Epithelial cell of esophagus (primary cell): Measurements from ENCODE around the gene PFN3.

Experiments used
- DNase-seq: peaks from one replicate; pipeline ENCODE4 v3.0.0; 2010; ENCODE audit warnings: low read depth
- H3K4me3 ChIP-seq: 2 replicates; pipeline ENCODE4 v1.5.1; 2011; ENCODE audit warnings: mild to moderate bottlenecking, low read length, control low read depth
- TF ChIP-seq, protein P1 (sequence below): IDR thresholded peaks from 2 replicates; pipeline ENCODE4 v1.5.1; 2011; ENCODE audit warnings: low read depth, mild to moderate bottlenecking, low read length, control low read depth, inconsistent platforms; ENCODE audit not compliant: insufficient read depth; ENCODE audit errors: missing control alignments

PFN3 gene

DNA sequence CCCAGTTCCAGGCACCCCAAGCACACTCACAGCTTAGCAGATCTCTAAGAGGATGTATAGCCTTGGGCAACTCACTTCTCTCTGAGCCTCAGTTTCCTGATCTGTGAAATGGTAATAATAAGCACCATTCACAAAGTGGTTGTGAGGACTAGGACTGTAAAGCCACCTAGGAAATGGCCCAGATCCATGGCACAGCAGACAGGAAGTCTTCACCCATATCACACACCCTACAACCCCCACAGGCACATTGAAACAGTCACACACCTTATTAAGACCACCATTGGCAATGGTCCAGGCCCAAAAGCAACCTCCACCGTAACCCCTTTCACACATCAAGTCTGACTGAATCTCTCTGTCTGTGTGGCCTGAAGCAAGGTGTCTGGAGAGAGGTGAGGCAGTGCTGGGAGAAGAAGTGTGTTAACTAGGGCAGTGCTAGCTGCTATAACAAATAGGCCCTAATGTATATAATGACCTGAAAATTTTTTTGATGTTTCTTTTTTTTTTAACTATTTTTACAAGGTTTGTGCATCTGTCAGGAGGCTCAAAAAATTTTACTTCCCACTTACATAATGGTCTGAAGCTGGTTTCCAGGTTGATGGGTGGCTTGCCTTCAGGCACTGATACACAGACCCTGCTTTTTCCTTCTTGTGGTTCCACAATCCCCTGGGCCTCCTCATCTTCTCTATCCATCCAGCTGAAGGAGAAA is 45.1 kb downstream of the PFN3 start:
- no peak overlapping the region for H3K4me3 ChIP-seq
- TF ChIP-seq, protein P1, sequence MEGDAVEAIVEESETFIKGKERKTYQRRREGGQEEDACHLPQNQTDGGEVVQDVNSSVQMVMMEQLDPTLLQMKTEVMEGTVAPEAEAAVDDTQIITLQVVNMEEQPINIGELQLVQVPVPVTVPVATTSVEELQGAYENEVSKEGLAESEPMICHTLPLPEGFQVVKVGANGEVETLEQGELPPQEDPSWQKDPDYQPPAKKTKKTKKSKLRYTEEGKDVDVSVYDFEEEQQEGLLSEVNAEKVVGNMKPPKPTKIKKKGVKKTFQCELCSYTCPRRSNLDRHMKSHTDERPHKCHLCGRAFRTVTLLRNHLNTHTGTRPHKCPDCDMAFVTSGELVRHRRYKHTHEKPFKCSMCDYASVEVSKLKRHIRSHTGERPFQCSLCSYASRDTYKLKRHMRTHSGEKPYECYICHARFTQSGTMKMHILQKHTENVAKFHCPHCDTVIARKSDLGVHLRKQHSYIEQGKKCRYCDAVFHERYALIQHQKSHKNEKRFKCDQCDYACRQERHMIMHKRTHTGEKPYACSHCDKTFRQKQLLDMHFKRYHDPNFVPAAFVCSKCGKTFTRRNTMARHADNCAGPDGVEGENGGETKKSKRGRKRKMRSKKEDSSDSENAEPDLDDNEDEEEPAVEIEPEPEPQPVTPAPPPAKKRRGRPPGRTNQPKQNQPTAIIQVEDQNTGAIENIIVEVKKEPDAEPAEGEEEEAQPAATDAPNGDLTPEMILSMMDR: no peak
- no peak for DNase-seq

DNA sequence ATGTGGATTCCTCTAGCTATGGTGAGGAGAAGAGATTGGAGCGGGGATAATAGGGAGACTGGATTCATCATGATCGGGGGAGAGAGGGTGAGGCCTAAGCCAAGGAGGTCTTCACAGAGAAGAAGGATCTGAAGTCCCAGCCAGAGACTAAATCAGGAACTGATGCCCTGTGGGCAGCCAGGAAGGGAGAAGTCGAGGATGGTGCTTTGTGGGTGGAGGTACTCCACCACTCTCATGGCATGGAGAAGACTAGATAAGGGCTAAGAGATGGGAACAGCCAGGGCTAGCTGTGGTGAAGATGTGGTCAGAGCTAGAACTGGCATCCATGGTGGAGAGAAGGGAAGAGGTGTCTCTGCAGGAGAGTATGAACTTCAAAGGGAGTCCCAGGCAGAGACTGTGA is 45.8 kb downstream of the PFN3 start:
- H3K4me3 ChIP-seq: no peak overlapping the region
- no peak for DNase-seq
- TF ChIP-seq, protein P1: no peak

DNA sequence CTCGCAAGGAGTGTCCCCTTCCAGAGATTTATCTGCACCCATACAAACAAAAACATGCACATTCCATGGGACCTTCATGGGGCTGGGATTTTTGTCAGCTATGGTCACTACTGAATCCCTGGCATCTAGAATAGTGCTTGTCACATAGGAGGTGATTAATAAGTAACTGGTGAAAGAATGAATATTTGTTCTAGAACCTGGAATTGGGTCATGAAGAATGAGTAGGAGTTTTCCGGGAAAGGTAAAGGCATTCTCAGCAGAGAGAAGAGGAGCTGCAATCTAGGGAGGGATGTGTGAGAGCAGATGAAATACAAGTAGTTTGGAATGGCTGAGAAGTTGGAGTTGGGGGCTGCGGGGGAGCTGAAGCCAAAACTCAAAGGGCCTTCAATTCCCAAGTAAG is 46.2 kb downstream of the PFN3 start:
- H3K4me3 ChIP-seq: no peak overlapping the region
- DNase-seq: no peak
- TF ChIP-seq, protein P1: no peak

DNA sequence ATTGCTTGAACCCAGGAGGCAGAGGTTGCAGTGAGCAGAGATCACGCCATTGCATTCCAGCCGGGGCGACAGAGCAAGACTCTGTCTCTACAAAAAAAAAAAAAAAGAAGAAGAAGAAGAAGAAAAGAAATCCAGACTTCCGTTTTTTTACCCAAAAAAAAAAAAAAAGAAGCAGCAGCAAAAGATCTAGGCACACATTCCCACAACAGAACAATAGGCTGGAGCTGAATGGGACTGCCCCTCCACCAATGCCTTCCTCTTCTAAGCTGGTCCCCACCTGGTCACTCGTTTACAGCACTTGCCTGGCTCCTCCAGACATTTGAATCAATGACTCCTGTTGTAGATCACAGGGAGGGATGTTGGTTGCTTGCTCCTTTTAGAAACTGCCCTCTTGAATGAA is 47.4 kb downstream of the PFN3 start:
- TF ChIP-seq, protein P1: no peak
- H3K4me3 ChIP-seq: no peak overlapping the region
- no peak for DNase-seq

DNA sequence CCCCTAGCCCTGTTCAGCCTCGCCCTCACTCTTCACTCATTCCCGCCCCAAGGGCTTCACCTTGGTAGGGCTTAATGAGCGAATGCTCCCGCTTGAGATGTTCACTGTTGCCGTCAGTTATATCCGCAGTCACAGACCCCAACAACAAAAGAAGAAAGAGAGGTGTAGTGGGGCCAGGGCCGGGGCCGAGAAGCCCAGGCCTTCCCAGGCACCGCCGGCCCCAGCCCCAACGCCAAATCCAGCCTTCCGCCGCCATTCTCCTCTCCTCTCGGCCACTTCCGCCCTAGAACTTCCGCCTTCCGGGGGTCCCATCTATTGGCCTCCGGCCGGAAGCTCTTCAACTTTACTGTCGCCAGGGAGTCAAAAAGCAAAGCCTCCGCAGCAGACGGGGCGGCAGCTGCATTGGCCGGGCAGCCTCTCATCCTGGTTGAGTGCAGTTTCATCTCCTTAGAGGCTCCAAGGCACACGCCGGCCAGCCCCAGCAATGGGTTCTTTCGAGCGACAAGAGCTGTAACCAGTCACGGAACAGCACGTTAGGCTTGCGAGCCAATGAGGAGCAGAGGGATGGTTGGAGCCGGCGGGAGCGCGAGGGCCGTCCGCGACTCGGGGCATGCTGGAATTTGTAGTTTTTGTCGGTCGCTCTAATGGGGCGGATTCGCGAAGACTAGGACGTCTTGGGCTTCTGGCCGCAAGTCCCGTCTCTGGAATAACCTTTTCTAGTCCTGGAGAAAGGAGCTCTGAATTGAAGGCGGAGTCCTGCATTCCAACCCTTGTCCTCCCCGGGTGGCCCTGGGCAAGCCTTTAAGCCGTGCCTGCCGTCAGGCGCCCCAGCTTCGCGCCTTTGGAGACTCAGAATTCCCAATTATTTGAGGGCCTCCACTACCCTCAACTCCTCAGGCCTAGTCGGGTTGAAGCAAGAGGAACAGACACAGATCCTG is 48.8 kb downstream of the PFN3 start, which contains the start of gene LMAN2:
Gene LMAN2 (minus strand): TSS at position 277 of the 938 bp plus-strand sequence. CDS start 21 bp downstream, at position 256.
- peak; percentile 96 for DNase-seq
- H3K4me3 ChIP-seq: peak within 1 kb of the TSS; percentile 91
- TF ChIP-seq, protein P1: no peak

DNA sequence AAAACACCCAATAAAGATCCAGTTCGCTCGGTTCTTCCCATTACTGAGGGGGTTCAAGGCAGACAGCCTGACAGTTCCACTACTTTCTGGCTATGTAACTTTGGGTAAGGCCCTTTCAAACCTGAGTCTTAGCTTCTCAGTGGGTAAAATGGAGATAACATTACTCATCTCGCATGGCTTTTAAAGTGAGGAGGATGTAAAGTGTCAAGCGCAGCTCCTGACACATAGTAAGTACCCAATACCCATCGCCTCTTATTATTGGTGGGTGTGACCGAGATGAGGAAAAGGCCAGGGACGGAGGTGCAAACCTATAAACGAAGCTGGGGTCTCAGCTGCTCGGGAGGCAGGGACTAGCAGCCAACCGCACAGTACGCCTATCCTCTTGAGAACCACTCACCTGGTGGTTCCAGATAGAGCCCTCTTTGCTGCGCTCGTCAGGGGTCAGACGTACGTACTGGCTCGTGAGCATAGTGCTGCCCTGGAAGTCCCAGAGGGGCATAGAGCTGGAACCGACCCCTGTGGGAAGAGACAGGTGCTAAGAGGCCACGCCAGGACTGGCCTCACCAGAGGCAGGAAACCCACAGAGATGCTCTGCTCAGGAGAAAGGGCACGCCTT is 49.6 kb downstream of the PFN3 start:
- peak overlapping the region; percentile 91 for H3K4me3 ChIP-seq
- no peak for DNase-seq
- TF ChIP-seq, protein P1: no peak
